Epidermal melanocyte (primary cell): Measurements from ENCODE around the gene MAP4K5.
"Not testable (repeated sequence)": the region's sequence is repeated elsewhere in the genome, so short reads cannot be mapped to it uniquely, and the experiment has no call there.

Experiments
- DNase-seq: peaks from one replicate; pipeline ENCODE4 v3.0.0; 2011; ENCODE audit warnings: low spot score; ENCODE audit not compliant: insufficient read length

The MAP4K5 gene

DNA sequence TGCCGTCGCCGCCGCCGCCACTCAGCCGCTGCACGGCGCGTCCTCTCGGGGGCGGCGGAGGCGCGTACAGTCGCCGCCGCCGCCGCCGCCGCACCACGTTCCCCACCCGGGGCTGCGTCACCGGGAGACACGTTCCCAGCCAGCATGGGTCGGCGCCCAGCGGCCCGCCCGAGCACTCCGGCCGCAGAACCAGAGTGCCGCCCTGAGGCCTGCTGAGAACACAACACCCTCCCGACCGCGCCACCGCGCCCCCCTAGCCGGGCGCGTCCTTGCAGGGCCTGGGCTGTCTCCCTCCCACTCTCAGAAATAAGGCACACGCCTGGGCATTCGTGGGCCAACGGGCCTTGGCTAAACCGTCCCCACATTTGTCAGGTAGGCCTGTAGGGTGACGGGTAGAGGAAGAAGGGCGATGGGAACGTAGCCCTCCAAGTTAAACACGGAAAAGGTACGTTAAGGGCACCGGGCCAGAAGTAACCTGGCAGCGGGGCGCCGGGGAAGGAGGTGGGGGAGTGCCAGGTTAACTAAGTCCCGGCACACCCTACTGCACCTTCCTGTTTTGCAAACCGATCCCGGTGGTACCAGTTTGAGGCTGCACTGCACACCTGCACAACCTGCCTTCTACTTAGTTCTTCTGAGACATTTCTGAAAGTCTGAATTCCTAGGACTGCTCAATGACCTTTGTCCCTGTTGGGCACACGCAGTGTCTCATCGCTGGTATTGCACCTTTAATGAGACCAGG lies at the start of gene MAP4K5:
Gene MAP4K5 (minus strand): TSS at position 68 of the 739 bp plus-strand sequence. CDS start 520 bp downstream, outside the sequence.
- DNase-seq, result peak; percentile 73

GRCh38 chr14:50578433-50578832 lies 46.1 kb upstream of the MAP4K5 start:
- no peak for DNase-seq

GRCh38 chr14:50577982-50578381 lies 45.6 kb upstream of the MAP4K5 start:
- no peak for DNase-seq

DNA sequence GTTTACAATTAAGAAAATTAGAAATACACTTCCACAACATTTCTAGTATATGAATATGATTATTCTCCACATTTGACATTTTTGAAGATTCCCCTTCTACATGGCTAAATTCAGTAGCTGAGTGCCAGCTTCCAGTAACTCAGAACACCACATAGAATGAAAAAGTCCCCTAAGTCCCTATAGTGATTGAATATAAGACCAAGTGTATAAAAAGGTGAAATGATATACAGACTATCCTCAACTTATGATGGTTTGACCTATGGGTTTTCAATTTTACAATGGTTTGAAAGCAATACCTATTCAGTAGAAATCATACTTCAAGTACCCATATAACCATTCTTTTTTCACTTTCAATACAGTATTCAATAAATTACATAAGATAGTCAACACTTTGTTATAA lies 43.4 kb upstream of the MAP4K5 start:
- DNase-seq, result no peak

DNA sequence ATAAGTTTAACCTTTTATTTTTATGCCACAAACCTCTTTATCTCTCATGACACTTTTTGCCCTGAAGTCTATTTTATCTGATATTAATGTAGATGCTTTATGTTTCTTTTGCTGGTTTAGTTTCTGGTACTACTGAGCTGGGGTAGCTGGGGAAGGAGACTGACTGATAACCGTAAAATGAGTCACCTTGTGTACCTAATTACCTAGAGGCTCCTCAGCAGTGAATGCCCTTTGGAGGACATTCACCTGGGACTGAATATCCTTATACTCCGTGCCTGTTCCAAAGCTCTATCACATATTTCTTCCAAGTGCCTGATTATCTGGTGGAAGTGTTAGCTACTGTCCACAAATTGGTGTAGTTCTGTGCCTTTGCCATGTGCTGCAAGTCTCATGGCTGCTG lies 41.5 kb upstream of the MAP4K5 start:
- DNase-seq, result no peak

- no peak for DNase-seq
Observed at GRCh38 chr14:50569714-50570274, 37.4 kb upstream of the MAP4K5 start.

DNA sequence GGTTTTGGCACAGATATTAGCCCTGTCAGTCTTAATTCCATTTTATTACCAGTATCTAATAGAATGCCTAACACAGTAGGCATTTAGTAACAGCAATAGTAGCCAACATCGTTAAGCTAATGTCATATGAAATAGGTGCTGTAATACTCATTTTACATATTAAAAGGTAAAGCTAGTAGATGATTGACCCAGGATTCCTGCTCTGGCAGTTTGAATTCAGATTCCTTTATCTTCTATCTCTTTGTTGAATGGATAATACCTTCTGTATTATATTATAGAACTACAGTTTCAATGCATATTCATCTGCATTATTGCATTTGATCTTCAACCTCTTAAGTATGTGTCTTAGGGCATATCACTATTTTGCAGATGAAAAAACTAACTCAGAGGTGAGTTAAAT lies 30.5 kb upstream of the MAP4K5 start:
- DNase-seq, result no peak

- peak; percentile 23 for DNase-seq
Observed at GRCh38 chr14:50560931-50561285, 28.5 kb upstream of the MAP4K5 start.

GRCh38 chr14:50559990-50560930 lies 27.9 kb upstream of the MAP4K5 start, which contains the start of gene ATL1:
ATL1 (plus strand) TSS chr14:50560145; CDS start chr14:50560266, 121 bp downstream.
- peak; percentile 64 for DNase-seq

- not testable (repeated sequence) for DNase-seq
Observed at GRCh38 chr14:50552796-50553195, 20.4 kb upstream of the MAP4K5 start.

GRCh38 chr14:50551877-50552276 lies 19.5 kb upstream of the MAP4K5 start:
- DNase-seq, result no peak

DNA sequence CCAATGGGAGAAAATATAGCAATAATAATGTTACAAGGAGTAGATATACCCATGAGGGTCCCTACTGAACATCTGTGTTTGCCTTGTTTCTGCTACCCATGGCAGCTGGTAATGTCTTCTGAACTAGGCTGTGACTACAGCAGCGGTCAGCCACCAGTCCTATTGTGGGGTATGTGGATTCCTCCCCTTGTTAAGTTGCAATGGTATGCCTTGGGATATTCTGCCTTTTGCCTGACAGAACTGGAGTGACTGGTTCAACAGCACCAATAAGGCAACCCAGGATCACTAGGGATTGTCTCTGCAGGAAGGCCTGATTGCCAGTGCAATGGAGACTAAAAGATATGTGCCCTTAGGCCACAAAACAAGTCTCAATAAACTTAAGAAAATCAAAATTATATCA lies 17.9 kb upstream of the MAP4K5 start:
- no peak for DNase-seq

GRCh38 chr14:50545618-50546017 lies 13.2 kb upstream of the MAP4K5 start:
- no peak for DNase-seq

DNA sequence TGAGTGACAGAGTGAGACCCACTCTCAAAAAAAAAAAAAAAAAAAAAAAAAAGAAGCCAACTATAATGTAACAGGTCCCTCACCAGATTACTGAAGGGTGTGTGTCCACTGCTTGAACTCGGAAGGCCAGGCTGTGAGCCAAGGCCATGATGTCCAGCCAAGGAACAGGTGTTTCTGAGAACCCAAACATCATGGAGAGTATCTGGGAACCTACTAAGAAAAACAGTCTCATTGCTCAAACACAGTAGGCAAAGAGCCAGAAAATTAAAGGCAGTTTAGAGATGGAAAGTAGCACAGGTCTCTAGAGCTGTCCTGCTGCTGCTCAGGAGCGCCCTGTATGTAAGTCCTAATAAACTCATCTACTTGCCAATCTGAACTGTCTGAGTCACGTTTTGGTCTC lies 12.5 kb upstream of the MAP4K5 start:
- DNase-seq, result no peak

GRCh38 chr14:50542941-50543418 lies 10.6 kb upstream of the MAP4K5 start:
- DNase-seq, result no peak

DNA sequence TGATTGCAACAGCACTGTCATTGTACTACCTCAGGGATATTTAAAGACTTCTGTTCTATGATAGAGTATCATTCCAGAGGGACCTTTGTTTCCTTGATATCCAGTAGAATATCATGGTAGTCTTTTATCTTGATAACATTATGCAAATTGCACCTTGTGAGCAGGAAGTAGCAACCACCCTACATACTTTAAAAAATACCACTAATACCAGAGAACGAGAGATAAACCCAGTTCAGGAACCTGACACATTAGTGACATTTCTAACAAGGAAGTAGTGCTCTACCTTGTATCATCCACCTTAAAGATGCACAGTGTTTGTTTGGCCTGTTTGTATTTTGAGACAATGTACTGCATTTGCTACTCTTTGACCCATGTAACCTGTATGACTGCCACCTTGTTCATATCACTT lies 8.8 kb upstream of the MAP4K5 start:
- DNase-seq, result no peak

- no peak for DNase-seq
Observed at GRCh38 chr14:50539051-50539450, 6.7 kb upstream of the MAP4K5 start.

DNA sequence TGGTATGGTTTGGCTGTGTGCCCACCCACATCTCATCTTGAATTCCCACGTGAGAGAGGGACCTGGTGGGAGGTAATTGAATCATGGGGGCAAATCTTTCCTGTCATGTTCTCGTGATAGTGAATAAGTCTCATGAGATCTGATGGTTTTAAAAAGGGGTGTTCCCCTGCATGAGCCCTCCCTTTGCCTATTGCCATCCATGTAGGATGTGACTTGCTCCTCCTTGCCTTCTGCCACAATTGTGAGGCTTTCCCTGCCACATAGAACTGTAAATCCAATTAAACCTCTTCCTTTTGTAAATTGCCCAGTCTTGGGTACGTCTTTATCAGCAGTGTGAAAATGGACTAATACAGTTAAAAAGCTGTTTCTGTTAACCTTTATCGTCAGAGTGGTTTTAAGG lies 5.7 kb upstream of the MAP4K5 start:
- DNase-seq, result not testable (repeated sequence)

GRCh38 chr14:50534997-50535396 lies 2.6 kb upstream of the MAP4K5 start:
- DNase-seq, result no peak

GRCh38 chr14:50534416-50534815 lies 2.0 kb upstream of the MAP4K5 start:
- DNase-seq, result no peak

- peak; percentile 50 for DNase-seq
Observed at GRCh38 chr14:50533806-50534205, 1.4 kb upstream of the MAP4K5 start.

DNA sequence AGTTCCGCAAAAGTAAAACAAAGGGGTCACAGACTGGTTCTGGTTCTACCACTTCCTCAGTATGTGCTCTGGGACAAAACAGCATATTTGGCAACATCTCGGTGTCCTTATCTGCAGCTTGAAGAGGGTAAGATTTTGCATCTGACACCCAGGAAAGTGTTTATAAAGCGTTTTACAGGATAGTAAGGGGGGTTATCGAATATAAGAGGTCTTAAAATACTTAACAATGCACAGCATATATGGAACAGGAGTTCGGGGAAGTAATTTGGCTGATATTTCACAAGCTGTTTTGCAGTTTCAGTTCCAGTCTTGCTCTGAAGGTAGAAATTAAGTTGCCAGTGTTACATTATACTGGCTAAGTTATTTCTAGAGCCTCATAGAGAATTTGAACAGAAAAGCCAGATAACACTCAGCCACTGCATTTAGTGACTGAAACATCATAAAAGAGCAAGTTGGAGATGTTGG lies 904 bp upstream of the MAP4K5 start:
- DNase-seq, result no peak
